Measurements from ENCODE around the gene CTNNA2.

Gene CTNNA2

DNA sequence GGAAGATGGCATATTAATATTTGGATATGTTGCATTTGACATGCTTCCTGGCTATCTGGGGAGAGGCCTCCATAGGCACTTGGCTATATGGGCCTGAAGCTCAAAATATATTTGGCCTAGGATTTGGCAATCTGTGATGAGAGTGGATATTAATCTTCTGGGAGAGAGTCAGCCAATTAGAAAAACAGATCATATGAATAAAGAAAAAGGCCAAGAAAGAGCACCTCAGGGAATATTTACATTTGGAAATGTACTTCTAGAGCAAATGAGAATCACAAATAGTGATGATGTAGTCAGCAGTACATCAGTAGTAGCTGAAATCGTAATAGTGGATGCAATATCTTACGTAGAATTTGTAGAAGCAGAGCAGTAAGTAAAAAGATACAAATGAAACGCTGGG lies 277.0 kb downstream of the CTNNA2 start:
- no peaks in the 10 kb centered on the region for H3K36me3 ChIP-seq
- no peaks in the 10 kb centered on the region for H3K9me3 ChIP-seq (ENCODE audit: severe bottlenecking)
- TF ChIP-seq, protein P1, sequence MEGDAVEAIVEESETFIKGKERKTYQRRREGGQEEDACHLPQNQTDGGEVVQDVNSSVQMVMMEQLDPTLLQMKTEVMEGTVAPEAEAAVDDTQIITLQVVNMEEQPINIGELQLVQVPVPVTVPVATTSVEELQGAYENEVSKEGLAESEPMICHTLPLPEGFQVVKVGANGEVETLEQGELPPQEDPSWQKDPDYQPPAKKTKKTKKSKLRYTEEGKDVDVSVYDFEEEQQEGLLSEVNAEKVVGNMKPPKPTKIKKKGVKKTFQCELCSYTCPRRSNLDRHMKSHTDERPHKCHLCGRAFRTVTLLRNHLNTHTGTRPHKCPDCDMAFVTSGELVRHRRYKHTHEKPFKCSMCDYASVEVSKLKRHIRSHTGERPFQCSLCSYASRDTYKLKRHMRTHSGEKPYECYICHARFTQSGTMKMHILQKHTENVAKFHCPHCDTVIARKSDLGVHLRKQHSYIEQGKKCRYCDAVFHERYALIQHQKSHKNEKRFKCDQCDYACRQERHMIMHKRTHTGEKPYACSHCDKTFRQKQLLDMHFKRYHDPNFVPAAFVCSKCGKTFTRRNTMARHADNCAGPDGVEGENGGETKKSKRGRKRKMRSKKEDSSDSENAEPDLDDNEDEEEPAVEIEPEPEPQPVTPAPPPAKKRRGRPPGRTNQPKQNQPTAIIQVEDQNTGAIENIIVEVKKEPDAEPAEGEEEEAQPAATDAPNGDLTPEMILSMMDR (IDR thresholded peaks at IDR 0.05; ENCODE audit: low read depth, low read length), result no peak
- H3K4me3 ChIP-seq (ENCODE audit: low read depth, low read length), result no peak overlapping the region
- no peak for DNase-seq
- H3K27me3 ChIP-seq (ENCODE audit: insufficient read depth, low read depth, severe bottlenecking), result peaks cover 2% of the 10 kb centered on the region
- no peak overlapping the region for H3K27ac ChIP-seq

DNA sequence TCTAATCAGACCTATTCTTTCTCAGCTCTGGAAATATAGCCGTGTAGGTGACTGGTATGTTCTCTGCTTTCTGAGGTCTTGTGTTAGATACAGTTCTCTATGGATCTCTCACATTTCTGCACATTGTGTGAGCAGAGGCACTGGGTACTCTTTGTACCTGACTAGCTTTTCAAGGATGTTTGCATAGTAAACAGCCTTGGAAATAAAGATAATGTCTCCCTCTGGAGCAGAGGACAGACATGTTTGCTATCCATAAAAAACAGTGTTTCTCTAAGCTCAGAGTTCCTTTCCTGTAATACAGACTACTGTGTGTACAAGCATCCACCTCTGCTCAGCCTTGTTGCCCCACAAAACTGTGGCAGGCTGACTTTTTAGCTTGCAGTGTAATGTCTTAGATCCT lies 279.2 kb downstream of the CTNNA2 start:
- no peak for DNase-seq
- H3K4me3 ChIP-seq (ENCODE audit: low read depth, low read length), result no peak overlapping the region
- H3K27me3 ChIP-seq (ENCODE audit: insufficient read depth, low read depth, severe bottlenecking), result peaks cover 2% of the 10 kb centered on the region
- H3K27ac ChIP-seq, result no peak overlapping the region
- TF ChIP-seq, protein P1 (IDR thresholded peaks at IDR 0.05; ENCODE audit: low read depth, low read length), result no peak
- no peaks in the 10 kb centered on the region for H3K36me3 ChIP-seq
- H3K9me3 ChIP-seq (ENCODE audit: severe bottlenecking), result no peaks in the 10 kb centered on the region

DNA sequence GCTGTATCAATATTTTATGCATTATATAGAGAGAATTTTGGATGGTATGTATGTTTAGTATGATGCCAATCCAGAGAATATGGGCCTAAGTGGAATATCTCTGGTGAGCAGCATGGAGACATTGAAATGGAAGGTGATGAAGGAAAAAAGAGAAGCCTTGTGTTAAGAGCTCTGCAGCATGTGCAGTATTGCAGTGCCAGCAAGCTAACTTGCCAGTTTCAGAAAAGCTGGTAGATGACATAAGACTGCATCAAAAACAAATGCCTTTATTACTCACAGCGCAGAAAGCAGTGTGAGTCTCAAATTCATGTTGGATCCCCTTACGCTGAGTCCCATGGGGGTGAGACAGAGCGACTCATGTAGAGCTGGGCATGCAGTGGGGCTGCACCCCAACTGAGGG lies 280.2 kb downstream of the CTNNA2 start:
- no peaks in the 10 kb centered on the region for H3K36me3 ChIP-seq
- H3K9me3 ChIP-seq (ENCODE audit: severe bottlenecking), result no peaks in the 10 kb centered on the region

DNA sequence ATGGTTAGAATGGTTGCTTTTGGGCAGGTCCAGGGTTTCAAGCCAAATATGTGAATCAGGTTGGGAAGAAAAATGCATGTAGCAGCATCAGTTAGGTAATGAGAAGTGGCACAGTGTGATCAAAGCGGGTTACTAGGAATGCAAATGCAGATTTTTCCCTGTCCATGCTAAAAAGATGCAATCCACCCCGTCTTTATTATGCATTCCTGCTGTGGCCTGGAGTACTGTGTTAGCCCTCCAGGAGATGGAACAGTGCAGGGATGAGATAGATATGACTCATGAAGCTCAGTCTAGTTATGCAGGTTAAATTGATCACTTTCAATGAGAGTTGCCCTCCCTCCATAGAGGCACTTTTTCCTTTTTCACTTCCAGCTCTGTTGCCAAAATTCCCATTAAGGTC lies 283.8 kb downstream of the CTNNA2 start:
- DNase-seq, result no peak
- H3K27me3 ChIP-seq (ENCODE audit: insufficient read depth, low read depth, severe bottlenecking), result peaks cover 3% of the 10 kb centered on the region
- no peak overlapping the region for H3K4me3 ChIP-seq (ENCODE audit: low read depth, low read length)
- H3K9me3 ChIP-seq (ENCODE audit: severe bottlenecking), result no peaks in the 10 kb centered on the region
- H3K27ac ChIP-seq, result no peak overlapping the region
- H3K36me3 ChIP-seq, result no peaks in the 10 kb centered on the region
- TF ChIP-seq, protein P1 (IDR thresholded peaks at IDR 0.05; ENCODE audit: low read depth, low read length), result no peak

More for the DNA sequence above, 280.2 kb downstream of the CTNNA2 start:
- Histone ChIP-seq H3K27ac (no peak overlapping the region), H3K4me3 (ENCODE audit: low read depth, low read length) (no peak overlapping the region), H3K27me3 (ENCODE audit: insufficient read depth, low read depth, severe bottlenecking) (peaks cover 2% of the 10 kb centered on the region)
- TF ChIP-seq, protein P1 (IDR thresholded peaks at IDR 0.05; ENCODE audit: low read depth, low read length), result no peak
- DNase-seq, result no peak

DNA sequence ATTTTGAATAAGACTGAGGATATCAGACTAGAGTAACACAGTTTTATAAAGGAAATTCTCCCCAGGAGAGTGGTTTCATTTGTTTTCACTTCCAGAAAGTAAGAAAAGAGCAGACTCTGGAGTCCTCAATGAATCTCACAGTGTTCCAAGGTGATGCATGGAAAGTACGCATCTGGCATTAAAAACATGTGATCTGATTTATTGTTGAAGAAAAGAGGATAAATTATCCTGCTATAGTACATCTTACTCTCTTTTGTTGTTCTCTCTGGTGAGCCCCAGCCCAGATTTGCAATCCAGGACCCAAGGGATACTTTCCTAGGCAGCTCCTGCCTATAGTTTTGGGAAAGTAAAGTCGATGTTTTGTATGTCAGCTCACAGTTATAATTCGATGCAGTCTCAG lies 285.9 kb downstream of the CTNNA2 start:
- Histone ChIP-seq H3K4me3 (ENCODE audit: low read depth, low read length) (no peak overlapping the region), H3K9me3 (ENCODE audit: severe bottlenecking) (no peaks in the 10 kb centered on the region), H3K27ac (no peak overlapping the region), H3K36me3 (no peaks in the 10 kb centered on the region), H3K27me3 (ENCODE audit: insufficient read depth, low read depth, severe bottlenecking) (peaks cover 3% of the 10 kb centered on the region)
- no peak for DNase-seq
- TF ChIP-seq, protein P1 (IDR thresholded peaks at IDR 0.05; ENCODE audit: low read depth, low read length), result no peak

DNA sequence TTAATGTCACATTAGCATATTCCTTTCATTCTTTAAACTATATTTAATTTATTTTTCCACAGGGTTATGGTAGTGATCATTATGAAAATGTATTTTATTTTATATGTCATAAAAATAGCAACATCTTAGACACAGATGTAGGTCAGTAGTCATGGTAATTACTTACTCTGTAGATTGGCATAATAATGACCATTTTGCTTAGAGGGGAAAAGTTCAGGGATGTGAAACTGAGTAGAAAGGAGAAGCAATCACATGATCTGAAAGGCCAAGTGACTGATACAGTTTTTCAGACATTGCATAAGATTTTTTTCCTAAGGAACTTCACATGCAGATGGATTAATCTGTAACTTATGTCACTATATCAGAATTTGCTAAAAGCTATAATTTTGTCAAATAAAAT lies 286.9 kb downstream of the CTNNA2 start:
- Histone ChIP-seq H3K27ac (no peak overlapping the region), H3K27me3 (ENCODE audit: insufficient read depth, low read depth, severe bottlenecking) (peaks cover 3% of the 10 kb centered on the region), H3K9me3 (ENCODE audit: severe bottlenecking) (no peaks in the 10 kb centered on the region), H3K36me3 (no peaks in the 10 kb centered on the region), H3K4me3 (ENCODE audit: low read depth, low read length) (no peak overlapping the region)
- DNase-seq, result no peak
- TF ChIP-seq, protein P1 (IDR thresholded peaks at IDR 0.05; ENCODE audit: low read depth, low read length), result no peak
